ENCODE measurements around the gene URB2. TPM values are rescaled to one million over a fixed set of nuclear protein-coding genes. Genes with fewer than 3 reads are reported as not detected.

Gene URB2
- total and polyA plus RNA-seq, 10 of the 15 experiments (the other 5 are each of a cell fraction or from before 2014, with no cell fraction given): 2.7 to 24.0 (median 16.9) TPM

DNA sequence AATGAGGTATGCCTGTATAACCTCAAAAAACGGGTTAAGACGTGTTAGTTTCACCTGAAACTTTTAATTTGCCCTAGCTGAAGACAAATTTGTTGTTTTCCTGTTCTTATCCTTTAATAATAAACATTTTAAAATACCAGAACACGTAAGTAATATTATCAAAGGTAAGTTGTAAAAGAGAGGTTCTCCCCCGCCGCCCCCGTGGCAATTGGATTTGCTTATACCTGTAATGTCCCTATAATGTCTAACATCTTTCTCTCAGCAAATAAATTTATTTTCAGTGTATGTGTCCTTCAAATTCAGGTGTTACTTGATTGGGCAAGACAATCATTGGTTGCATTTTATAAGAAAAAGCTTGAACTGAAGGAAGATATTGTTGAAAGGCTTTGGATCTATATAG, 5.9 kb downstream of the URB2 start:
- Histone ChIP-seq H3K4me1 (ENCODE audit: control insufficient read depth, insufficient read depth, low read length) (no peaks in the 10 kb centered on the region; the same call in 1 of the 2 replicates), H3K4me2 (ENCODE audit: control insufficient read depth, insufficient read depth) (no peak overlapping the region), H3K27me3 (replicated peaks in 1 of 2; ENCODE audit: control insufficient read depth in 2 of 2, insufficient read depth in 2 of 2, low read length in 1 of 2) (no peaks in the 10 kb centered on the region), H3K79me2 (ENCODE audit: control insufficient read depth, insufficient read depth, low read length) (peaks cover 46% of the 10 kb centered on the region), H3K9ac (ENCODE audit: control insufficient read depth, insufficient read depth, low read length) (no peak overlapping the region), H3K4me3 (no peak overlapping the region), H4K20me1 (ENCODE audit: control insufficient read depth, insufficient read depth) (no peaks in the 10 kb centered on the region; the same call in 1 of the 2 replicates), H3K27ac (ENCODE audit: control insufficient read depth, insufficient read depth) (no peak overlapping the region), H3K36me3 (ENCODE audit: control insufficient read depth in 2 of 2, insufficient read depth in 2 of 2, low read length in 1 of 2) (peaks cover 20 to 21% of the 10 kb centered on the region in 2 experiments), H3K9me3 (replicated peaks; ENCODE audit: control insufficient read depth, insufficient read depth, low read length) (no peaks in the 10 kb centered on the region), H2AFZ (ENCODE audit: control insufficient read depth, low read depth, low read length) (no peak overlapping the region)
- FAIRE-seq (peak; percentile 49), DNase-seq (ENCODE audit: low read depth, low spot score) (no peak), ATAC-seq (no peak)
- ChIA-PET POLR2A (interaction anchor here (0.7 kb wide), 1 partner anchor 52 kb away, joined by 4 read pairs; no protein-coding TSS in a partner anchor), CTCF (no interaction called here), SMC1A (ENCODE audit: uncharacterized antibody, unreplicated experiment) (interaction anchor here (1.6 to 2.0 kb wide), 2 partner anchors 9 to 53 kb away, joined by 4 read pairs; no protein-coding TSS in a partner anchor), RAD21 (ENCODE audit: unreplicated experiment) (interaction anchor here (0.8 kb wide), 1 partner anchor 8 kb away, joined by 3 read pairs; no protein-coding TSS in a partner anchor)
- WGBS (ENCODE audit: insufficient coverage, insufficient replicate concordance, low lambda C conversion rate, missing lambda C conversion rate): 98% methylated on average over 6 of the region's 6 CpGs
- intact Hi-C loops (cut with micrococcal nuclease; ENCODE audit: unreplicated experiment): no loop called here
- in situ Hi-C loops (cut with MboI): no loop called here
- BruUV-seq (replicated peaks): no TSS peak
- no peak for TF ChIP-seq ZNF24 (IDR thresholded peaks at IDR 0.05)
- no peak for TF ChIP-seq FOS (IDR thresholded peaks at IDR 0.05; ENCODE audit: borderline replicate concordance, extremely low read depth, insufficient read length)
- TF ChIP-seq SMAD1 (IDR thresholded peaks at IDR 0.05; ENCODE audit: low read depth, partially characterized antibody): no peak
- no peak for TF ChIP-seq MYB (IDR thresholded peaks at IDR 0.05; ENCODE audit: borderline replicate concordance, low read depth, low read length)
- TF ChIP-seq BACH1 (IDR thresholded peaks at IDR 0.05; ENCODE audit: borderline replicate concordance): no peak
- TF ChIP-seq RBBP5 (conservative IDR thresholded peaks at IDR 0.05): no peak
- TF ChIP-seq NR2C2 (IDR thresholded peaks at IDR 0.05; ENCODE audit: borderline replicate concordance, control insufficient read depth, insufficient read length, low read depth): no peak
- TF ChIP-seq, protein P1, sequence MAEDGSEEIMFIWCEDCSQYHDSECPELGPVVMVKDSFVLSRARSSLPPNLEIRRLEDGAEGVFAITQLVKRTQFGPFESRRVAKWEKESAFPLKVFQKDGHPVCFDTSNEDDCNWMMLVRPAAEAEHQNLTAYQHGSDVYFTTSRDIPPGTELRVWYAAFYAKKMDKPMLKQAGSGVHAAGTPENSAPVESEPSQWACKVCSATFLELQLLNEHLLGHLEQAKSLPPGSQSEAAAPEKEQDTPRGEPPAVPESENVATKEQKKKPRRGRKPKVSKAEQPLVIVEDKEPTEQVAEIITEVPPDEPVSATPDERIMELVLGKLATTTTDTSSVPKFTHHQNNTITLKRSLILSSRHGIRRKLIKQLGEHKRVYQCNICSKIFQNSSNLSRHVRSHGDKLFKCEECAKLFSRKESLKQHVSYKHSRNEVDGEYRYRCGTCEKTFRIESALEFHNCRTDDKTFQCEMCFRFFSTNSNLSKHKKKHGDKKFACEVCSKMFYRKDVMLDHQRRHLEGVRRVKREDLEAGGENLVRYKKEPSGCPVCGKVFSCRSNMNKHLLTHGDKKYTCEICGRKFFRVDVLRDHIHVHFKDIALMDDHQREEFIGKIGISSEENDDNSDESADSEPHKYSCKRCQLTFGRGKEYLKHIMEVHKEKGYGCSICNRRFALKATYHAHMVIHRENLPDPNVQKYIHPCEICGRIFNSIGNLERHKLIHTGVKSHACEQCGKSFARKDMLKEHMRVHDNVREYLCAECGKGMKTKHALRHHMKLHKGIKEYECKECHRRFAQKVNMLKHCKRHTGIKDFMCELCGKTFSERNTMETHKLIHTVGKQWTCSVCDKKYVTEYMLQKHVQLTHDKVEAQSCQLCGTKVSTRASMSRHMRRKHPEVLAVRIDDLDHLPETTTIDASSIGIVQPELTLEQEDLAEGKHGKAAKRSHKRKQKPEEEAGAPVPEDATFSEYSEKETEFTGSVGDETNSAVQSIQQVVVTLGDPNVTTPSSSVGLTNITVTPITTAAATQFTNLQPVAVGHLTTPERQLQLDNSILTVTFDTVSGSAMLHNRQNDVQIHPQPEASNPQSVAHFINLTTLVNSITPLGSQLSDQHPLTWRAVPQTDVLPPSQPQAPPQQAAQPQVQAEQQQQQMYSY (CRISPR knock-in tag; IDR thresholded peaks at IDR 0.05): no peak
- TF ChIP-seq, protein P2, sequence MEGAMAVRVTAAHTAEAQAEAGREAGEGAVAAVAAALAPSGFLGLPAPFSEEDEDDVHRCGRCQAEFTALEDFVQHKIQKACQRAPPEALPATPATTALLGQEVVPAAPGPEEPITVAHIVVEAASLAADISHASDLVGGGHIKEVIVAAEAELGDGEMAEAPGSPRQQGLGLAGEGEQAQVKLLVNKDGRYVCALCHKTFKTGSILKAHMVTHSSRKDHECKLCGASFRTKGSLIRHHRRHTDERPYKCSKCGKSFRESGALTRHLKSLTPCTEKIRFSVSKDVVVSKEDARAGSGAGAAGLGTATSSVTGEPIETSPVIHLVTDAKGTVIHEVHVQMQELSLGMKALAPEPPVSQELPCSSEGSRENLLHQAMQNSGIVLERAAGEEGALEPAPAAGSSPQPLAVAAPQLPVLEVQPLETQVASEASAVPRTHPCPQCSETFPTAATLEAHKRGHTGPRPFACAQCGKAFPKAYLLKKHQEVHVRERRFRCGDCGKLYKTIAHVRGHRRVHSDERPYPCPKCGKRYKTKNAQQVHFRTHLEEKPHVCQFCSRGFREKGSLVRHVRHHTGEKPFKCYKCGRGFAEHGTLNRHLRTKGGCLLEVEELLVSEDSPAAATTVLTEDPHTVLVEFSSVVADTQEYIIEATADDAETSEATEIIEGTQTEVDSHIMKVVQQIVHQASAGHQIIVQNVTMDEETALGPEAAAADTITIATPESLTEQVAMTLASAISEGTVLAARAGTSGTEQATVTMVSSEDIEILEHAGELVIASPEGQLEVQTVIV (IDR thresholded peaks at IDR 0.05; ENCODE audit: borderline replicate concordance, partially characterized antibody): no peak
- TF ChIP-seq WRNIP1 (IDR thresholded peaks at IDR 0.05; ENCODE audit: borderline replicate concordance, low read depth, low read length): no peak
- TF ChIP-seq GATAD2B (conservative IDR thresholded peaks at IDR 0.05; ENCODE audit: low read depth): no peak
- no peak for TF ChIP-seq RB1 (IDR thresholded peaks at IDR 0.05; ENCODE audit: borderline replicate concordance)
- no peak for TF ChIP-seq SP1 (IDR thresholded peaks at IDR 0.05; ENCODE audit: low read depth, low read length)
- TF ChIP-seq SIN3A (IDR thresholded peaks at IDR 0.05; ENCODE audit: low read depth, low read length): no peak
- TF ChIP-seq, protein P3, sequence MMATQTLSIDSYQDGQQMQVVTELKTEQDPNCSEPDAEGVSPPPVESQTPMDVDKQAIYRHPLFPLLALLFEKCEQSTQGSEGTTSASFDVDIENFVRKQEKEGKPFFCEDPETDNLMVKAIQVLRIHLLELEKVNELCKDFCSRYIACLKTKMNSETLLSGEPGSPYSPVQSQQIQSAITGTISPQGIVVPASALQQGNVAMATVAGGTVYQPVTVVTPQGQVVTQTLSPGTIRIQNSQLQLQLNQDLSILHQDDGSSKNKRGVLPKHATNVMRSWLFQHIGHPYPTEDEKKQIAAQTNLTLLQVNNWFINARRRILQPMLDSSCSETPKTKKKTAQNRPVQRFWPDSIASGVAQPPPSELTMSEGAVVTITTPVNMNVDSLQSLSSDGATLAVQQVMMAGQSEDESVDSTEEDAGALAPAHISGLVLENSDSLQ (IDR thresholded peaks at IDR 0.05): no peak

Data from GM12878 (cell line).